ENCODE measurements around the gene CDC7. TPM values are rescaled to one million over a fixed set of nuclear protein-coding genes. Genes with fewer than 3 reads are reported as not detected.

The CDC7 gene
- total RNA-seq, 1 experiment from 2014 or later, result 24.5 TPM

GRCh38 chr1:91553177-91553591 is 52.5 kb downstream of the CDC7 start:
- H3K9me3 ChIP-seq (ENCODE audit: control insufficient read depth in 1 of 2, insufficient read depth in 1 of 2, low read depth in 1 of 2, low read length in 2 of 2), result peaks cover 0 to 4% of the 10 kb centered on the region in 2 experiments; a peak in 1 of 4 replicates
- H3K36me3 ChIP-seq (ENCODE audit: control insufficient read depth in 1 of 2, insufficient read depth in 2 of 2, low read length in 2 of 2), result no peaks in the 10 kb centered on the region
- H3K79me2 ChIP-seq (ENCODE audit: insufficient read depth, low read length), result no peaks in the 10 kb centered on the region
- H2AFZ ChIP-seq (ENCODE audit: low read depth, low read length, poor library complexity, severe bottlenecking), result no peak overlapping the region
- H4K20me1 ChIP-seq (ENCODE audit: insufficient read depth), result no peaks in the 10 kb centered on the region
- DNase-seq (ENCODE audit: low read depth, low spot score) (no peak), ATAC-seq (no peak)
- no peak overlapping the region for H3K9ac ChIP-seq (ENCODE audit: low read length)
- H3K27ac ChIP-seq (ENCODE audit: low read depth, low read length), result no peak overlapping the region
- TF ChIP-seq FOSL1 (IDR thresholded peaks at IDR 0.05; ENCODE audit: low read depth), result no peak
- no peak for TF ChIP-seq REST (IDR thresholded peaks at IDR 0.05; ENCODE audit: low read depth)
- TF ChIP-seq MAX (IDR thresholded peaks at IDR 0.05), result no peak
- no peak for TF ChIP-seq POLR2A (IDR thresholded peaks at IDR 0.05; ENCODE audit: borderline replicate concordance, extremely low read depth, insufficient read depth, insufficient read length)
- no peak for TF ChIP-seq CTCF (IDR thresholded peaks at IDR 0.05 in 2 of 3, conservative IDR thresholded peaks at IDR 0.05 in 1 of 3; ENCODE audit: borderline replicate concordance in 1 of 3, insufficient read depth in 1 of 3, low read depth in 2 of 3, low read length in 2 of 3)
- TF ChIP-seq JUND (IDR thresholded peaks at IDR 0.05), result no peak
- TF ChIP-seq SP1 (IDR thresholded peaks at IDR 0.05; ENCODE audit: low read depth), result no peak
- no peak for TF ChIP-seq POLR2AphosphoS5 (IDR thresholded peaks at IDR 0.05; ENCODE audit: low read depth, low read length)
- no peak for TF ChIP-seq ELF1 (IDR thresholded peaks at IDR 0.05; ENCODE audit: borderline replicate concordance, low read depth)
- TF ChIP-seq EZH2 (IDR thresholded peaks at IDR 0.05), result no peak
- TF ChIP-seq YY1 (IDR thresholded peaks at IDR 0.05; ENCODE audit: extremely low read depth, insufficient replicate concordance, low read depth, low read length), result no peak
- no peak for TF ChIP-seq ZFX (IDR thresholded peaks at IDR 0.05)
- no peak for TF ChIP-seq CEBPB (IDR thresholded peaks at IDR 0.05; ENCODE audit: low read depth)
- TF ChIP-seq SIN3A (IDR thresholded peaks at IDR 0.05; ENCODE audit: low read depth), result no peak
- H3K9me2 ChIP-seq (ENCODE audit: insufficient read depth), result no peaks in the 10 kb centered on the region
- no peaks in the 10 kb centered on the region for H3K27me3 ChIP-seq (ENCODE audit: insufficient read depth, low read length)
- POLR2A ChIA-PET, result no interaction called here
- no peak overlapping the region for H3K4me3 ChIP-seq (replicated peaks in 1 of 2; ENCODE audit: low read depth in 1 of 2, low read length in 2 of 2)
- intact Hi-C loops (cut with micrococcal nuclease), result no loop called here
- RAD21 ChIA-PET (ENCODE audit: low non-redundant PET in 1 of 2, low total read pairs in 2 of 2, uncharacterized antibody in 2 of 2, unreplicated experiment in 2 of 2), result no interaction called here
- BruUV-seq (replicated peaks), result no TSS peak
- no peak overlapping the region for H3K4me2 ChIP-seq (ENCODE audit: low read length)
- CTCF ChIA-PET, result no interaction called here
- peaks cover 0 to 19% of the 10 kb centered on the region in 2 experiments; a peak in 1 of 4 replicates for H3K4me1 ChIP-seq (ENCODE audit: control insufficient read depth in 1 of 2, insufficient read depth in 2 of 2, low read length in 2 of 2)

Measured in HCT116 (cell line).